Erythroblast (primary cell): Measurements from ENCODE around the gene DPY30.
"Not testable (repeated sequence)": the region's sequence is repeated elsewhere in the genome, so short reads cannot be mapped to it uniquely, and the experiment has no call there.

ENCODE experiments used
- DNase-seq, 2 experiments: peaks; one replicate each; lab custom pipeline; 2025; lab: John Stamatoyannopoulos, UW
- GATA1 ChIP-seq: IDR thresholded peaks from 2 replicates; pipeline ENCODE4 v1.6.1; 2011; ENCODE audit warnings: low read depth, mild to moderate bottlenecking, control low read depth, low read length, moderate library complexity
- POLR2A ChIP-seq: IDR thresholded peaks from 2 replicates; pipeline ENCODE4 v1.6.1; 2011; ENCODE audit warnings: mild to moderate bottlenecking, low read length

DPY30 gene

DNA sequence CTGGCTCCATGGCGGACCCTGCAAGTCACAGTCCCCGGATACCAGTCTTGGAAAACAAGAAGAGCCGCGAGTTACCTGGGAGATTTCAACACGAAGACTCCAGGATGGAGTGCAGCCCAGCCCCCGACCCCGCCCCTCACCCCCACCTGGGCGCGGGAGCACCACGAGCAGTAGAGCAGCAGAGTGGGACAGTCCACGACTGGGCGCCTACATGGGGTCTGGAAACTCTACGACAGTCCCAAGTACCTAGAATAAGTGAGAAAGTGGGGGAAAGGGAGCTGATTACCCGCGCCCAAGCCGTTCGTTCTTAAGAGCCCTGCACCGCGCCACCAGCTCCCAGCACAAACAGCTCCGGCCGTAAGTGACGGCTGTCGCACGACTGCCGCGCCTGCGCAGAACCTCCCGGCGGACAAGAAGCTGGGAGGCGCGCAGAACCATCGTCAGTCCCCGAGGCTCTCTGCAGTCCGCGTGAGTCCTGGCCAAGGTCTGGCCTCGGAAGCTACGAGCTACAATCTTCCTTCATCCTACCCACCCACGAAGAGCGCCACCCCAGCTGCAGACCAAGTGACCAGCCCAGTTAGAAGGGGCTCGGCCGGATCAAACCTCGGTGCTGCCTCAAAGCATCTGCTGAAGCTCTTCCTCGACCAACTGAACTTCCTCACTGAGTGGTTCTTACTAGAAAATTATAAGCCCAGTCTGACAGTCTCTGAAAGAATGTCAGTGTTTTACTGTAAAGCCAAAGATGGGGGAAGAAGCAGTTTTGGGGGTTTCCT lies at the start of gene DPY30:
DPY30 (minus strand) TSS at position 359 of the 773 bp plus-strand sequence; CDS start at position 10, 349 bp downstream.
- TF ChIP-seq GATA1 (no peak), POLR2A (peak; percentile 97)
- DNase-seq: peak; percentile 97

- TF ChIP-seq GATA1: no peak
- TF ChIP-seq POLR2A: no peak
- no peak for DNase-seq
Observed at GRCh38 chr2:32074134-32074506, 34.5 kb upstream of the DPY30 start.

- DNase-seq: no peak
- TF ChIP-seq POLR2A: no peak
- no peak for TF ChIP-seq GATA1
Observed at GRCh38 chr2:32067549-32067948, 27.9 kb upstream of the DPY30 start.

- TF ChIP-seq GATA1 (no peak), POLR2A (no peak)
- DNase-seq: no peak
Observed at GRCh38 chr2:32064713-32065112, 25.1 kb upstream of the DPY30 start.

DNA sequence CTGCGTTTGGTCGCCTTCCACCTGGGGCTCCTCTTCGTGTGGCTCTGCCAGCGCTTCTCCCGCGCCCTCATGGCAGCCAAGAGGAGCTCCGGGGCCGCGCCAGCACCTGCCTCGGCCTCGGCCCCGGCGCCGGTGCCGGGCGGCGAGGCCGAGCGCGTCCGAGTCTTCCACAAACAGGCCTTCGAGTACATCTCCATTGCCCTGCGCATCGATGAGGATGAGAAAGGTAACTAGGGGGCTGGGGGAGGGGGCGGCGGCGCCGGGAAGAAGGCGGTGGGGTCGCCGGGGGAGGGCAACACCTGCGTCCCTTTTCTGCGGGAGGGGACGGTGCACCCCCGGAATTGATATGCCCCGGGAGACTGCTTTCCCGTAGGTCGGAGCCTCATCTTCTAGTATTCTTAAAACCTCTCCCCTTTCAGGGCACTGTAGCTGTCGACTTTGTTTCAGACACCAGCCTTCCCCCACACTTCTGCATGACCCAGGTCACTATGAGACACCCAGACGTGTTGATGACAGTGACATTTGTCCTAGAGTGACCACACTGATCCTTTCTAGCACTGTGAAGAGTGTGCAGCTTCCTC lies 24.5 kb upstream of the DPY30 start:
- peak; percentile 63 for DNase-seq
- no peak for TF ChIP-seq POLR2A
- TF ChIP-seq GATA1: no peak

GRCh38 chr2:32063310-32064020 lies 23.9 kb upstream of the DPY30 start, which contains the start of gene SPAST:
Gene SPAST (plus strand): TSS chr2:32063556. CDS start chr2:32063832, 276 bp downstream.
- DNase-seq: peak; percentile 98 to 99
- TF ChIP-seq GATA1 (no peak), POLR2A (peak; percentile 48)

DNA sequence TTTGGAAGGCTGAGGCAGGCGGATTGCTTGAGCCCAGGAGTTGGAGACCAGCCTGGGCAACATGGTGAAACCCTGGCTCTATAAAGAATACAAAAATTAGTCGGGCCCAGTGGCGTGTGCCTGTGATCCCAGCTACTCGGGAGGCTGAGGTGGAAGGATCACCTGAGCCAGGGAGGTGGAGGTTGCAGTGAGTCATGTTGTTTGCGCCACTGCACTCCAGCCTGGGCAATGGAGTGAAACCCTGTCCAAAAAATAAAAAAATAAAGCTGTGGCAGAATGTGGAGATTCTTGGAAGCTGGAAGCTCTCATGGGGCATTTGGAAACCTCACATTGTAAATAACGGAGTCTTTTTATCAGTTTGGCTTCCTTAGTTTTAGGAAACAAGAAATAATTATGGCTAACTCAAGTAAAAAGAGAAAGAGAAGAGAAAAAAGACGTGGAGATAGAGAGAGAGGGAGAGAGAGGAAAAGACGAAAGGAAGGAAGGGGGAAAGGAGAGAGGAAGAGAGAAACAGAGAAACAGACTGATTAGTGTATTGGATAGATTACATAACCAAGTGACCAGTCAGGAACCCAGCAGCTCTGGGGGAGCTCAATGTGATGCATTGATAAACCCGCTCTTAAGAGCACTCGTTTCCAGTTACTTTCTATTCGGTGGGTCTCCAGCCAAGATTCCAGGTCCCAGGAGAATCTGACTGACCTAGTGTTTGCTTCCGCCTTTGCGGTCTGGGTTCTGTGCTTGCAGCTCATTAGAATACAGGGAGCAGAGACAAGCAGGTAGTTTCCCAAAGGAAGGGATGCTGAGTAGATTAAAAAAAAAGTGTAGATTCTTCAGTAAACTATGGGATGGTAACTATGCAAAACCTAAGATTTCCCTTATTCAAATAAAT lies 22.6 kb upstream of the DPY30 start:
- TF ChIP-seq GATA1 (no peak), POLR2A (no peak)

DNA sequence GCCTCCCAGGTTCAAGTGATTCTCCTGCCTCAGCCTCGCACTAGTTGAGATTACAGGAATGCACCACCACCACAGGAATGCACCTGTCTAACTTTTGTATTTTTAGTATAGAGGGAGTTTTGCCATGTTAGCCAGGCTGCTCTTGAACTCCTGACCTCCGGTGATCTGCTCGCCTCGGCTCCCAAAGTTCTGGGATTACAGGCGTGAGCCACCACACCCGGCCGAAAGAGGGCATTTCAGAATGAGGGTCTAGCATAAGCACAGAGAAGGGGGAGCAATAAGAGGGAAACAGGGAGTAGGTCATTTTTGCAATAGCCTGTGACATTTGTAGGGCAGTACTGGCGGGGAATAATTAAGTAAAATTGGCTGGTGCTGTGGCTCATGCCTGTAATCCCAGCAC lies 21.8 kb upstream of the DPY30 start:
- DNase-seq: no peak
- TF ChIP-seq GATA1 (no peak), POLR2A (no peak)

More for the DNA sequence above, 22.6 kb upstream of the DPY30 start:
- peak; percentile 54 to 72 for DNase-seq

DNA sequence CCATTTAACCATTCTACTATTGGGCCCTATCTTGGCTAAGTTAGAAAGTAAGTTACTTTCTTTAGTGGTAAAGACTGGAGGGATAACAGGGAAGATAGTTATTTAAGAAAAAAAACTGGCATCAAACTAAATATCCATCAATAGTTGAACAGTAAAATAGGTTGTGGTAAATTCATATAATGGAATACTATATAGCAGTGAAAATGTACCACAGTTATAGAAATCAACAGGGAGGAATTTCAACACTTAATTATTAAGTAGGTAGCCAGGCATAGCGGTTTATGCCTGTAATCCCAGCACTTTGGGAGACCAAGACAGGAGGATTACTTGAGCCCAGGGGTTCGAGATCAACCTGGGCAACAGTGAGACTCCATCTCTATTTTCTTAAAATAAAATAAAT lies 20.7 kb upstream of the DPY30 start:
- DNase-seq: no peak

GRCh38 chr2:32058130-32058529 lies 18.5 kb upstream of the DPY30 start:
- DNase-seq: peak; percentile 40 to 61
- TF ChIP-seq POLR2A: no peak
- no peak for TF ChIP-seq GATA1

More for the DNA sequence above, 20.7 kb upstream of the DPY30 start:
- TF ChIP-seq GATA1 (no peak), POLR2A (no peak)

GRCh38 chr2:32054583-32054982 lies 15.0 kb upstream of the DPY30 start:
- not testable (repeated sequence) for DNase-seq

- no peak for DNase-seq
- TF ChIP-seq POLR2A (no peak), GATA1 (no peak)
Observed at GRCh38 chr2:32051836-32052439, 12.3 kb upstream of the DPY30 start.

DNA sequence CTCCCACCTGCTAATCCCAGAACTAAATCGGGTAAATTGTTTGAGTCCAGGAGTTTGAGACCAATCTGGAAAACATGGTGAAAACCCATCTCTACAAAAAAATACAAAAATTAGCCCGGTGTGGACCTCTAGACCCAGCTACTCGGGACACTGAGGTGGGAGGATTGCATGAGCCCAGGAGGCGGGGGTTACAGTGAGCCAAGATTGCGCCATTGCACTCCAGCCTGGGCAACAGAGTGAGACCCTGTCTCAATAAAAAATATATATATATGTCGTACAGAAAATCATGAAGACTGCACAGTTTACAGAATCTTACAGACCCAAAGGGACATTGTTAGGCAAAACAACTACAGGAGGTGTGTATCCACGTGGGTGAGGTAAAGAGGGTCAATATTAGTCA lies 4.0 kb upstream of the DPY30 start:
- TF ChIP-seq POLR2A (no peak), GATA1 (no peak)
- DNase-seq: no peak

DNA sequence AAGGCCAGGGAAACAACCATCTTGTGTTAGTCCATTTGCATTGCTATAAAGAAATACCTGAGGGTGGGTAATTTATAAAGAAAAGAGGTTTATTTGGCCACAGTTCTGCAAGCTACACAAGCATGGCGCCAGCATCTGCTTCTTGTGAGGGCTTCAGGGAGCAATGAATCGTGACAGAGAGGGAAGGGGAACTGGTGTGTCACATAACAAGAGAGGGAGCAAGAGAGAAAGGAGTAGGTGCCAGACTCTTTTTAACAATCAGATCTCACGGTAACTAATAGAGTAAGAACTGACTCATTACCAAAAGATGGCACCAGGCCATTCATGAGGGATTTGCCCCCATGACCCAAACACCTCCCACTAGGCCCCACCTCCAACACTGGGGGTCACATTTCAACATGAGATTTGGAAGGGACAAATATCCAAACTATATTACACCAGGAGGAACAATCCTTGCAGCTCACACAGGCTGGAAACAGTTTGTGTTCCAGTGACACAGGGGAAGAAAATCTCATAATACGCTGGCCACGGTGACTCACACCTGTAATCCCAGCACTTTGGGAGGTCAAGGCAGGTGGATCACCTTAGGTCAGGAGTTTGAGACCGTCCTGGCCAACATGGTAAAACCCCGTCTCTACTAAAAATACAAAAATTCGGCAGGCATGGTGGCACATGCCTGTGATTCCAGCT lies 5.3 kb downstream of the DPY30 start:
- DNase-seq: not testable (repeated sequence)

DNA sequence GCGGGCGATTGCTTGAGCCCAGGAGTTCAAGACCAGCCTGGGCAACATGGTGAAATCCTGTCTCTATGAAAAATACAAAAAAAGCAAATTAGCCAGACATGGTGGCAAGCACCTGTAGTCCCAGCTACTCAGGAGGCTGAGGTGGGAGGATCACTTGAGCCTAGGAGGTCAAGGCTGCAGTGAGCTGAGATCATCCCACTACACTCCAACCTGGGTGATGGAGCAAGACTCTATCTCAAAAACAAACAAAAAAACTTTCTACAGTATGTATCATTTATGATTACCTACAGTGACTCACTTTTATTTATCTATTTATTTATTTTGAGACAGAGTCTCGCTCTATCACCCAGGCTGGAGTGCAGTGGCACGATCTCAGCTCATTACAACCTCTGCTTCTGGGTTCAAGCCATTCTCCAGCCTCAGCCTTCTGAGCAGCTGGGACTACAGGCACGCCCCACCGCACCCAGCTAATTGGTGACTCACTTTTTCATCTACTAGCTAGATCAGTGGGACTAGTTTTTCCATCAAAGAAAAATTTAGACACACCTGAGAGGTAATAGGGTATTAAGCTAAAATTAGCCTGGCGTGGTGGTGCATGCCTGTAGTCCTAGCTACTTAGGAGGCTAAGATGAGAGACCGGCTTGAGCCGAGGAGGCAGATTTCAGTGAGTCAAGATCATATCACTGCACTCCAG lies 20.7 kb downstream of the DPY30 start:
- DNase-seq: peak in 1 of 2 experiments; percentile 32
